Ovary (tissue), 9 donors: Measurements from ENCODE around the gene GPR25. TPM values are rescaled to one million over a fixed set of nuclear protein-coding genes. Genes with fewer than 3 reads are reported as not detected.

Experiments
- DNase-seq, 5 donors: peaks; one replicate each; pipeline ENCODE4 v3.0.0-alpha.2; 2019 to 2020
- H3K27ac ChIP-seq, 2 donors: fragments of 200-600 bp; one replicate each; pipeline versions ENCODE4 v1.5.1 to v1.8.0; 2019 to 2022
- H3K27me3 ChIP-seq: fragments of 200-600 bp; one replicate; pipeline ENCODE4 v1.8.0; 2022
- H3K36me3 ChIP-seq: fragments of 200-600 bp; sonication (generic); one replicate; pipeline ENCODE4 v1.5.1; 2019
- H3K4me1 ChIP-seq: one replicate; pipeline ENCODE4 v1.8.1; 2013; ENCODE audit warnings: mild to moderate bottlenecking, moderate library complexity; ENCODE audit not compliant: insufficient read depth
- H3K4me3 ChIP-seq: fragments of 200-600 bp; sonication (generic); one replicate; pipeline ENCODE4 v1.5.1; 2017
- H3K9me3 ChIP-seq, 2 donors: fragments of 200-600 bp in 1 of 2; sonication (generic) in 1 of 2; one replicate each; pipeline versions ENCODE4 v1.5.1 to v1.8.1; 2013 to 2019; ENCODE audit warnings: mild to moderate bottlenecking in 1 of 2, moderate library complexity in 1 of 2
- CTCF ChIP-seq, 3 donors: fragments of 450-650 bp in 2 of 3; fragments of 200-600 bp in 1 of 3; IDR thresholded peaks; one replicate each; pipeline versions ENCODE4 v1.5.1 to v1.8.0; 2016 to 2022; ENCODE audit warnings: antibody characterized with exemption in 3 of 3, mild to moderate bottlenecking in 1 of 3
- EP300 ChIP-seq: sonication (generic); formaldehyde crosslinking; IDR thresholded peaks from one replicate; pipeline ENCODE4 v1.6.1; 2017; ENCODE audit warnings: antibody characterized with exemption
- POLR2A ChIP-seq: fragments of 450-650 bp; IDR thresholded peaks from one replicate; pipeline ENCODE4 v1.6.1; 2017; ENCODE audit warnings: antibody characterized with exemption, mild to moderate bottlenecking, moderate library complexity
- whole genome bisulfite sequencing, 3 donors: extraction: QIAGEN DNeasy Blood & Tissue Kit in 1 of 3; methylation state at CpG; one replicate each; pipeline versions ENCODE4 v1.1.5 to v1.1.7; 2013 to 2017; 5-methylcytosine and 5-hydroxymethylcytosine counted together
- intact Hi-C, 4 donors: fragments of 100-400 bp; cut with DNase I; formaldehyde crosslinking; loops; one replicate each; pipeline versions ENCODE4 v1.11.0 to v1.15.1; 2022 to 2023
- polyA plus RNA-seq, 2 donors: library from polyadenylated mRNA; stranded (reverse); fragments of 200-250 nt in 1 of 2; fragments of 350-450 nt in 1 of 2; fragmentation: Illumina TruSeq in 1 of 2; extraction: RNeasy Lipid Tissue Mini Kit (QIAGEN cat#74804) in 1 of 2; gene quantifications; one replicate each; pipeline ENCODE4 v1.2.3, GENCODE V29; 2013 to 2014
- total RNA-seq, 7 donors: library from RNA; depleted of rRNA in 2 of 7; stranded (reverse); fragments of >200 nt in 2 of 7; fragmentation: NEBNext Ultra II Directional in 3 of 7; extraction: Animal tissue kit (Norgen Biotek cat#: 25700) in 3 of 7; gene quantifications; one replicate each; pipeline versions ENCODE4 v1.1.0 to v1.2.4, GENCODE V29; 2016 to 2023
- donor health status: DM: no; HTN: no; CAD: no; lungs with moderate emphysema.
- donor health status: DM: no; HTN: no; CAD: no.
- donor health status: Bipolar disorder and iron deficiency.
- donor health status: DM: yes; HTN: yes; CAD: no.
- donor health status: DM: no; HTN: no; CAD: no.
- donor health status: DM: yes; HTN: yes; CAD: no.

GPR25 gene
- total and polyA plus RNA-seq, 9 donors = 0.06 TPM; not detected in 8

- no peak for DNase-seq
- intact Hi-C loops = no loop called here
- Histone ChIP-seq H3K36me3 (no peaks in the 10 kb centered on the region), H3K27ac (no peak overlapping the region), H3K4me1 (no peaks in the 10 kb centered on the region), H3K4me3 (no peak overlapping the region), H3K9me3 (no peaks in the 10 kb centered on the region), H3K27me3 (no peaks in the 10 kb centered on the region)
- no peak for TF ChIP-seq CTCF (IDR thresholded peaks at IDR 0.05)
- no peak for TF ChIP-seq POLR2A
- TF ChIP-seq EP300 = no peak
- 94 to 96% (median 95%) methylated on average over 5 of the region's 5 CpGs for WGBS, 3 donors
Measured at GRCh38 chr1:200901350-200901749, 28.6 kb downstream of the GPR25 start.

GRCh38 chr1:200901796-200902444 is 29.1 kb downstream of the GPR25 start:
- Histone ChIP-seq H3K9me3 (no peaks in the 10 kb centered on the region), H3K4me1 (no peaks in the 10 kb centered on the region), H3K27me3 (no peaks in the 10 kb centered on the region), H3K36me3 (no peaks in the 10 kb centered on the region), H3K27ac (no peak overlapping the region), H3K4me3 (no peak overlapping the region)
- intact Hi-C loops = no loop called here
- TF ChIP-seq POLR2A (no peak), EP300 (no peak), CTCF (IDR thresholded peaks at IDR 0.05) (no peak)
- DNase-seq = no peak
- 59 to 62% (median 60%) methylated on average over 8 of the region's 8 CpGs for WGBS, 3 donors

GRCh38 chr1:200903793-200904192 is 31.0 kb downstream of the GPR25 start:
- no peaks in the 10 kb centered on the region for H3K36me3 ChIP-seq
- TF ChIP-seq POLR2A (no peak), EP300 (no peak), CTCF (IDR thresholded peaks at IDR 0.05) (no peak)
- no peak overlapping the region for H3K27ac ChIP-seq
- H3K9me3 ChIP-seq = no peaks in the 10 kb centered on the region
- DNase-seq = no peak
- no peaks in the 10 kb centered on the region for H3K27me3 ChIP-seq
- no peaks in the 10 kb centered on the region for H3K4me1 ChIP-seq
- intact Hi-C loops = no loop called here
- no peak overlapping the region for H3K4me3 ChIP-seq
- 90 to 95% (median 91%) methylated on average over 5 of the region's 5 CpGs for WGBS, 3 donors

GRCh38 chr1:200904772-200905171 is 32.0 kb downstream of the GPR25 start:
- Histone ChIP-seq H3K9me3 (no peaks in the 10 kb centered on the region), H3K36me3 (no peaks in the 10 kb centered on the region), H3K27me3 (no peaks in the 10 kb centered on the region), H3K4me3 (no peak overlapping the region), H3K27ac (no peak overlapping the region), H3K4me1 (no peaks in the 10 kb centered on the region)
- intact Hi-C loops = no loop called here
- TF ChIP-seq EP300 (no peak), CTCF (IDR thresholded peaks at IDR 0.05) (no peak), POLR2A (no peak)
- no peak for DNase-seq
